SK-N-SH treated with all-trans-retinoic acid at 6 μM for 48 hours (cell line): ENCODE results near the gene MS4A6E.

Experiments used
- ATAC-seq: fragments of 200-7000 bp; cut with Tn5 transposase; 3 replicates; pipeline ENCODE4 v1.9.1; 2020; ENCODE audit warnings: mild to moderate bottlenecking, moderate library complexity
- BACH2 ChIP-seq: fragments of 250-450 bp; sonication (Bioruptor Pico); IDR thresholded peaks from 2 replicates; pipeline ENCODE4 v1.9.0; 2021; ENCODE audit warnings: mild to moderate bottlenecking, borderline replicate concordance
- CSDC2 ChIP-seq: fragments of 250-450 bp; sonication (Bioruptor Pico); IDR thresholded peaks from 2 replicates; pipeline ENCODE4 v1.5.0; 2020; ENCODE audit warnings: mild to moderate bottlenecking, moderate library complexity
- CSRNP3 ChIP-seq: fragments of 250-450 bp; sonication (Bioruptor Pico); IDR thresholded peaks from 2 replicates; pipeline ENCODE4 v1.5.1; 2021; ENCODE audit warnings: mild to moderate bottlenecking, moderate library complexity
- ESRRG ChIP-seq: fragments of 250-450 bp; sonication (Bioruptor Pico); IDR thresholded peaks from 2 replicates; pipeline ENCODE4 v1.6.1; 2021; ENCODE audit warnings: mild to moderate bottlenecking
- GLIS3 ChIP-seq: fragments of 250-450 bp; sonication (Bioruptor Pico); IDR thresholded peaks from 2 replicates; pipeline ENCODE4 v1.5.0; 2020; ENCODE audit warnings: mild to moderate bottlenecking, moderate library complexity
- ISL1 ChIP-seq: fragments of 250-450 bp; sonication (Bioruptor Pico); IDR thresholded peaks from 2 replicates; pipeline ENCODE4 v2.1.2; 2022; ENCODE audit warnings: mild to moderate bottlenecking, moderate library complexity
- OSR1 ChIP-seq: fragments of 250-450 bp; sonication (Bioruptor Pico); IDR thresholded peaks from 2 replicates; pipeline ENCODE4 v1.8.0; 2022; ENCODE audit warnings: moderate library complexity, mild to moderate bottlenecking, inconsistent platforms
- POU6F1 ChIP-seq: fragments of 250-450 bp; sonication (Bioruptor Pico); IDR thresholded peaks from 2 replicates; pipeline ENCODE4 v1.8.0; 2021; ENCODE audit warnings: low read depth, mild to moderate bottlenecking, moderate library complexity, borderline replicate concordance
- PPARA ChIP-seq: fragments of 250-450 bp; sonication (Bioruptor Pico); IDR thresholded peaks from 2 replicates; pipeline ENCODE4 v1.5.0; 2020; ENCODE audit warnings: mild to moderate bottlenecking, borderline replicate concordance
- RARB ChIP-seq: fragments of 250-450 bp; sonication (Bioruptor Pico); IDR thresholded peaks from 2 replicates; pipeline ENCODE4 v1.8.0; 2021; ENCODE audit warnings: mild to moderate bottlenecking, moderate library complexity
- SNAI2 ChIP-seq: fragments of 250-450 bp; sonication (Bioruptor Pico); IDR thresholded peaks from 2 replicates; pipeline ENCODE4 v1.5.0; 2020; ENCODE audit warnings: mild to moderate bottlenecking, moderate library complexity
- TCF4 ChIP-seq: fragments of 250-450 bp; sonication (Bioruptor Pico); IDR thresholded peaks from 2 replicates; pipeline ENCODE4 v1.8.0; 2021; ENCODE audit warnings: mild to moderate bottlenecking, moderate library complexity, borderline replicate concordance
- TSHZ2 ChIP-seq: fragments of 250-450 bp; sonication (Bioruptor Pico); IDR thresholded peaks from 2 replicates; pipeline ENCODE4 v1.5.0; 2020; ENCODE audit warnings: mild to moderate bottlenecking, moderate library complexity
- ZC3H10 ChIP-seq: fragments of 250-450 bp; sonication (Bioruptor Pico); IDR thresholded peaks from 2 replicates; pipeline ENCODE4 v1.5.1; 2021; ENCODE audit warnings: mild to moderate bottlenecking, moderate library complexity
- ZFP3 ChIP-seq: fragments of 250-450 bp; sonication (Bioruptor Pico); IDR thresholded peaks from 2 replicates; pipeline ENCODE4 v1.5.0; 2020; ENCODE audit warnings: mild to moderate bottlenecking, moderate library complexity
- ZFP30 ChIP-seq: fragments of 450-650 bp; formaldehyde crosslinking; IDR thresholded peaks from 2 replicates; pipeline ENCODE4 v1.5.0; 2022; ENCODE audit warnings: mild to moderate bottlenecking, moderate library complexity
- ZNF565 ChIP-seq: fragments of 450-650 bp; formaldehyde crosslinking; conservative IDR thresholded peaks from 2 replicates; pipeline ENCODE4 v1.5.0; 2020; ENCODE audit warnings: low read depth, mild to moderate bottlenecking, moderate library complexity
- ZNF70 ChIP-seq: fragments of 450-650 bp; formaldehyde crosslinking; IDR thresholded peaks from 2 replicates; pipeline ENCODE4 v1.5.0; 2020; ENCODE audit warnings: mild to moderate bottlenecking, moderate library complexity
- ZNF8 ChIP-seq: fragments of 450-650 bp; formaldehyde crosslinking; IDR thresholded peaks from 2 replicates; pipeline ENCODE4 v1.5.0; 2020; ENCODE audit warnings: mild to moderate bottlenecking, moderate library complexity
- TF ChIP-seq, protein P1 (sequence below): fragments of 250-450 bp; sonication (Bioruptor Pico); IDR thresholded peaks from 2 replicates; pipeline ENCODE4 v1.8.0; 2020; ENCODE audit warnings: mild to moderate bottlenecking, moderate library complexity, borderline replicate concordance
- TF ChIP-seq, protein P2 (sequence below): fragments of 250-450 bp; sonication (Bioruptor Pico); IDR thresholded peaks from 2 replicates; pipeline ENCODE4 v1.5.1; 2020; ENCODE audit warnings: low read depth, mild to moderate bottlenecking, moderate library complexity

Gene MS4A6E

DNA sequence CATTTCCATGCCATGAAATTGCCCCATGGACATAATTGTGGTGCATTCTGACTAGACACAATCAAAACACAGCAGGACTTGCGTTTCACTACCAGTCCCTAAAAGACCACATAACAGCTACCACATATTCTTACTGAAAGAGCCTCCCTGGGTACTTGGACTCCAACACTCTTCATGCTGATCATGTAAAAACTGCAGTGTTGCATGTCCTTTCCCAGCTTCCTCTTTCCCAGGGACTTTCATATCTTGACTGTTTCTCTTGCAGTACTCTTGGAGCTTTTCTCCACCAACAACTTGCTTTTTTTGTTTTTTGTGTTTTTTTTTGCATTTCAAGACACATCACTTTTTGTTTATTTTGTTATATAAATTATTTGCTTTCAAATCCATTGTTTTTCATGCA lies 22.9 kb downstream of the MS4A6E start (continued):
- no peak for TF ChIP-seq GLIS3 (CRISPR knock-in tag)
- TF ChIP-seq POU6F1 (CRISPR knock-in tag) = no peak
- no peak for TF ChIP-seq ZNF8
- TF ChIP-seq ZNF565 (CRISPR knock-in tag) = no peak
- TF ChIP-seq TCF4 (CRISPR knock-in tag) = no peak
- TF ChIP-seq PPARA (CRISPR knock-in tag) = no peak
- TF ChIP-seq OSR1 (CRISPR knock-in tag) = no peak

DNA sequence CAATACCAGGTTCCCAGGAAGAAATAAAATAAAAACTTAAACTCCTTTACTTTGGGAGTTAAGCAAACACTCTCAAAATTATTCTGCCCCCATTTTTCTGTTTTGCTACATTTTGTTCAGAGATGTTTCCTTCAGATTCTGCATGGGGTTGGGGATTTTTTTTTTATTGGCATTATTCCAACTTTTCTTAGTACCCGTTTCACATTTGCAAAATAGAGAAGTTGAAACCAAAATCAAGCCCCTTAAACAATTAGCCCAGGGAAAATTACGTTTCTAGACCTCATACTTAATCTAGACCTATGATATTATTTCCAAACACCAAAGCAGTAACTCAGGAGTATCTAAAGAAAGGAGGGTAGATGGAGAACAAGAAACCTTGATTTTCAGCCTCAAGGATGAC lies 30.7 kb downstream of the MS4A6E start:
- TF ChIP-seq GLIS3 (CRISPR knock-in tag) (no peak), ISL1 (no peak), ZFP30 (CRISPR knock-in tag) (no peak), ESRRG (CRISPR knock-in tag) (no peak), OSR1 (CRISPR knock-in tag) (no peak), BACH2 (CRISPR knock-in tag) (no peak), ZC3H10 (CRISPR knock-in tag) (no peak), CSRNP3 (no peak), ZNF565 (CRISPR knock-in tag) (no peak), RARB (CRISPR knock-in tag) (no peak), ZNF70 (CRISPR knock-in tag) (no peak), ZNF8 (no peak), TSHZ2 (CRISPR knock-in tag) (no peak), ZFP3 (no peak), TCF4 (CRISPR knock-in tag) (no peak)
- TF ChIP-seq, protein P1, sequence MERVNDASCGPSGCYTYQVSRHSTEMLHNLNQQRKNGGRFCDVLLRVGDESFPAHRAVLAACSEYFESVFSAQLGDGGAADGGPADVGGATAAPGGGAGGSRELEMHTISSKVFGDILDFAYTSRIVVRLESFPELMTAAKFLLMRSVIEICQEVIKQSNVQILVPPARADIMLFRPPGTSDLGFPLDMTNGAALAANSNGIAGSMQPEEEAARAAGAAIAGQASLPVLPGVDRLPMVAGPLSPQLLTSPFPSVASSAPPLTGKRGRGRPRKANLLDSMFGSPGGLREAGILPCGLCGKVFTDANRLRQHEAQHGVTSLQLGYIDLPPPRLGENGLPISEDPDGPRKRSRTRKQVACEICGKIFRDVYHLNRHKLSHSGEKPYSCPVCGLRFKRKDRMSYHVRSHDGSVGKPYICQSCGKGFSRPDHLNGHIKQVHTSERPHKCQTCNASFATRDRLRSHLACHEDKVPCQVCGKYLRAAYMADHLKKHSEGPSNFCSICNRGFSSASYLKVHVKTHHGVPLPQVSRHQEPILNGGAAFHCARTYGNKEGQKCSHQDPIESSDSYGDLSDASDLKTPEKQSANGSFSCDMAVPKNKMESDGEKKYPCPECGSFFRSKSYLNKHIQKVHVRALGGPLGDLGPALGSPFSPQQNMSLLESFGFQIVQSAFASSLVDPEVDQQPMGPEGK (CRISPR knock-in tag) = no peak
- TF ChIP-seq, protein P2, sequence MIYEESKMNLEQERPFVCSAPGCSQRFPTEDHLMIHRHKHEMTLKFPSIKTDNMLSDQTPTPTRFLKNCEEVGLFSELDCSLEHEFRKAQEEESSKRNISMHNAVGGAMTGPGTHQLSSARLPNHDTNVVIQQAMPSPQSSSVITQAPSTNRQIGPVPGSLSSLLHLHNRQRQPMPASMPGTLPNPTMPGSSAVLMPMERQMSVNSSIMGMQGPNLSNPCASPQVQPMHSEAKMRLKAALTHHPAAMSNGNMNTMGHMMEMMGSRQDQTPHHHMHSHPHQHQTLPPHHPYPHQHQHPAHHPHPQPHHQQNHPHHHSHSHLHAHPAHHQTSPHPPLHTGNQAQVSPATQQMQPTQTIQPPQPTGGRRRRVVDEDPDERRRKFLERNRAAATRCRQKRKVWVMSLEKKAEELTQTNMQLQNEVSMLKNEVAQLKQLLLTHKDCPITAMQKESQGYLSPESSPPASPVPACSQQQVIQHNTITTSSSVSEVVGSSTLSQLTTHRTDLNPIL (CRISPR knock-in tag) = no peak
- no peak for ATAC-seq

GRCh38 chr11:60360621-60361020 lies 33.6 kb downstream of the MS4A6E start:
- TF ChIP-seq CSDC2 (no peak), CSRNP3 (no peak), SNAI2 (CRISPR knock-in tag) (no peak), GLIS3 (CRISPR knock-in tag) (no peak), ZFP3 (no peak), OSR1 (CRISPR knock-in tag) (no peak), TCF4 (CRISPR knock-in tag) (no peak), ZNF565 (CRISPR knock-in tag) (no peak), ZNF70 (CRISPR knock-in tag) (no peak), ESRRG (CRISPR knock-in tag) (no peak), ISL1 (no peak)
- TF ChIP-seq, protein P2 (CRISPR knock-in tag) = no peak
- TF ChIP-seq, protein P1 (CRISPR knock-in tag) = no peak

More at GRCh38 chr11:60360621-60361020, 33.6 kb downstream of the MS4A6E start:
- ATAC-seq = no peak
